Subcutaneous adipose tissue (tissue), 4 donors: ENCODE results near the gene TNF. TPM values are rescaled to one million over a fixed set of nuclear protein-coding genes. Genes with fewer than 3 reads are reported as not detected.

ENCODE experiments used
- CTCF ChIP-seq: fragments of 450-650 bp; IDR thresholded peaks from one replicate; pipeline ENCODE4 v1.5.1; 2016; ENCODE audit warnings: low read depth, mild to moderate bottlenecking, control low read depth, antibody characterized with exemption, moderate library complexity
- total RNA-seq, 4 donors: library from RNA; depleted of rRNA; stranded (reverse); fragments of >200 nt; gene quantifications; one replicate each; pipeline ENCODE4 v1.1.0, GENCODE V29; 2016

The TNF gene
- under 1 TPM in 2 of 4 donors, not detected in 2; 0.22 to 0.82 TPM for total RNA-seq

- TF ChIP-seq CTCF: no peak
These were observed at the start of gene TNF for GRCh38 chr6:31575335-31575901. Gene TNF, plus strand, starts transcription at chr6:31575565. Its CDS starts 177 bp downstream, at chr6:31575742.

GRCh38 chr6:31525932-31526591 lies 49.3 kb upstream of the TNF start:
- TF ChIP-seq CTCF: no peak

- TF ChIP-seq CTCF: no peak
These were observed 47.0 kb upstream of the TNF start for GRCh38 chr6:31528307-31528777.

- no peak for TF ChIP-seq CTCF
These were observed 46.5 kb upstream of the TNF start, which contains the start of gene MCCD1 for GRCh38 chr6:31528821-31529328. Gene MCCD1, plus strand, starts transcription at chr6:31528962. Its CDS starts 53 bp downstream, at chr6:31529015.

- TF ChIP-seq CTCF: no peak
These were observed 45.8 kb upstream of the TNF start for GRCh38 chr6:31529329-31530150.

GRCh38 chr6:31530659-31531058 lies 44.7 kb upstream of the TNF start:
- no peak for TF ChIP-seq CTCF

GRCh38 chr6:31531162-31531561 lies 44.2 kb upstream of the TNF start:
- TF ChIP-seq CTCF: no peak
